A549 treated with DMSO at 1 μM for 4 hours (cell line): ENCODE results near the gene TRMT10C. TPM values are rescaled to one million over a fixed set of nuclear protein-coding genes. Genes with fewer than 3 reads are reported as not detected.

ENCODE experiments used
- total RNA-seq: library from RNA; stranded (reverse); fragments of 200-300 nt; extraction: Qiagen RNA extraction; gene quantifications from 5 replicates; pipeline ENCODE4 v1.2.3, GENCODE V29; 2022; ENCODE audit warnings: low read depth

Gene TRMT10C
- total RNA-seq, result 33.0 to 40.4 TPM (median 35.2 TPM) in 5 replicates

DNA sequence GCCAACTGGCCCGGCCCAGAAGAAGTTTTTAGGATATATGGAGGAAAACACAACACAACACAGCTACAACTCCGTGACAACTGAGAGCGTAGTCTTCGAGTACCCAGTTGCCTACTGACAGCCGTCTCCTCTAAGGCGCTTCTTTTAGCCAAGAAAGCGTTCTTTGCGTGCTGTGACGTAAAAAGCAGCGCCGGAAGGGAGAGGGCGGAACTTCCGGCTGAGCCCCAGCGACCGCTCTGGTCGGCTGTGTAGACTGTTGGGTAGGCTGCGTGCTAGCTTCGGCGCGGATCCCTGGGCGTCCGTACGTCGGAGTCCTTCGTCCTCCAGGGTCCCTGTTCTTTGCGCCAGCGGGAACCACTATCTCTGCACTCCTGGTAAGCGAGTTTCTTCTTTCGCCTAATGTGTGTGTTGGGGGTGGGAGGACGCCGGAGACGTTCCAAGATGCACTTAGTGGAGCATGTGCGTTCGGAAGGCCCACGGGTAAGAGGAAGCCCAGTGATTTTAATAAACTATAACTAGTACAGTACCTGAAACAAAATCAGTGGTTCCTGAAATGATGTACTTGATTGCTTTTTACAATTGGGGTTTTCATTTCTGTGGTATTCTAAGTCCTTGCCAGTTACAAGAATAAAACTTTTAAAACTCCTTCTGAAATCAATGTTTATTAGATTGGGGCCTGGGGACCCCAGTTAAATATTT is at the start of gene TRMT10C:
TSS of gene TRMT10C (plus strand) at position 239 of the 699 bp plus-strand sequence. CDS start 2,914 bp downstream, outside the sequence.

DNA sequence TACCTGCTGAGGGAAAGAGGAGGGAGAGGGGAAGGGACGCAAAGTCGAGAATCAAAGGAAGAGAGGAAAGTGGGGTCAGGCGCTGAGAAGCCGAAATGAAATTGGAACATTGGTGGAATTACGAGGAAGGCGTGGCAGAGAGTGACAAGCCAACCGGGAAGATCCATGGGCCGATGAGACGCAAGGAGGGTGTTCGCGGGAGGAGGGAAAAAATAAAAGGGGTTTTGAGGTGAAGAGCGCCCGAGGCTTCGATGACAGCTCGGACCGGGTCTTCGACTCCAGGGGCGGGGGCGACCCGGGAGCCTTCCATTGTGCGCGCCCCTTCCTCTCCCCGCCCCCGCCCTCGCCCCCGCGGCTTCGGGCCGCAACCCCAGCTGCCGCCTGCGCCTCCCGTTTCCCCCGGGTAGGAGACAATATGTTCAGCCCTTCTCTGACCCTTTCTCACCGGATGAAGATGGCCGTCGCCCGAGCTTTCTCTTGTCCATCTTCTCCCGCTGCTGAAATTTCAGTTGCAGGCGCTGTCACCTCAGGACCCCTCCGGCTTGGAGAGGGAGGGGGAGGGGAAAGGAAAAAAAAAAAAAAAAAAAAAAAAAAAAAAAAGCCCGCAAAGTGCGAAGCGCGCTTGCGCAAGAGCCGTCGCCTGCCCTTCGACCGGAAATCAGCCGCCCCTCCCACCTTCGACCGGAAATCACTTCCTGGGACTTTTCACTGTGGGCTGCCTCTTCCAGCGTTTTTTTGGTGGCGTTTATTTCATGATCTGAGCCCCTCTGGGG is 48.8 kb upstream of the TRMT10C start, which contains the start of gene SENP7:
TSS of gene SENP7 (minus strand) at position 567 of the 773 bp plus-strand sequence. CDS start at position 485, 82 bp downstream.

DNA sequence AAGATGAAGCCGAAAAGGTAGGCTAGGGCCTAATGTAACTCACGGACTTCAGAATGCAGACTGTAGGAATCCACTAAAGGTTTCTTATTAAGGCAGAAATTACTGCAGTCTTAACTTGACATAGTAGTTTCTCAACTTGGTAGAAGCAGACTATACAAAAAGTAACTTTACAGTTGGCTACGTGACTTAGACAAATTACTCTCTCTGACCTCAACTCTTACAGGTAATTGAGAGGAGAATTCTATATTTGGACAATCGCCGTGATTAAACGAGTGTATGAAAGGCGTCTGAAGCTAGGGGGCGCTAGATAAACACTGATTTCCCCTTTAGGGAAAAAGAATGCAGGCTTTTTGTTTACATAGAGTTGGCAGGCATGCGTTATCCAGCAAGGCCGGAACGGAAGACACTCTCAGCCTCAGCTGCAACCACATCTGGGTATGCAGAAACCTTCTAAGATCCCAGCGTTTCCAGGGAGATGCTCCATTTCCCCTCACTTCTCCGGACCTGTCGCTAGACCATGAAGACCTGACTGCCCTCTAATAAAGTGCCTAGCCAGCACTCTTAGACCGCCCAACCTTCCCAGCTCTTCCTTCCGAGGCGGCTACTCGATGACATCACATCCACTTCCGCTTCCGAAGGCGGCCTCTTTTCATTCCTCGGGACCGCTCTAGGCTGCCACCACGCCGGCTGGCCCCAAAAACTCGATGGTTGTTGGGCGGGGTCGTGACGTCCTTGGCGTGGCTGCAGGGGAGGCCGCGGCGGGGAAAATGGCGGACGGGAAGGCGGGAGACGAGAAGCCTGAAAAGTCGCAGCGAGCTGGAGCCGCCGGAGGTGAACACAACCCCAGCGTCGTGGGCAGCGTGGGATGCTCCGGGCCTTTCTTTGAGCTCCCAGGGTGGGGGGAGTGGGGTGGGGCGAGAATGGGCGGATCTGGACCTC is 12.1 kb downstream of the TRMT10C start, which contains the start of gene PCNP:
TSS of gene PCNP (plus strand) at position 732 of the 939 bp plus-strand sequence. CDS start at position 768, 36 bp downstream.

Other genes starting within 250 kb of the TRMT10C start
- 0.01 to 0.02 TPM (median 0.01 TPM) in 3 of 5 replicates, not detected in the others for gene IMPG2, start 241.3 kb upstream of the TRMT10C start, total RNA-seq
- gene SENP7, start 48.7 kb upstream of the TRMT10C start, total RNA-seq, result 1.5 to 3.4 TPM (median 2.2 TPM) in 5 replicates
- gene PCNP, start 12.3 kb downstream of the TRMT10C start, total RNA-seq, result 99.2 to 127 TPM (median 109 TPM) in 5 replicates
- 9.1 to 12.2 TPM (median 10.9 TPM) in 5 replicates for gene ZBTB11, start 115.3 kb downstream of the TRMT10C start, total RNA-seq
- 1,554 to 2,192 TPM (median 1,717 TPM) in 5 replicates for gene RPL24, start 124.8 kb downstream of the TRMT10C start, total RNA-seq
- gene CEP97, start 162.7 kb downstream of the TRMT10C start, total RNA-seq, result 4.3 to 7.3 TPM (median 7.0 TPM) in 5 replicates
- gene NXPE3, start 217.3 kb downstream of the TRMT10C start, total RNA-seq, result 24.1 to 29.3 TPM (median 27.8 TPM) in 5 replicates